Inflammatory macrophage treated with lipopolysaccharide for 4 hours (primary cell): ENCODE results near the gene SLC35E3.
"Not testable (repeated sequence)": the region's sequence is repeated elsewhere in the genome, so short reads cannot be mapped to it uniquely, and the experiment has no call there.

Source experiments
- DNase-seq: peaks from one replicate; pipeline ENCODE4 v3.0.0-alpha.2; 2020

The SLC35E3 gene

DNA sequence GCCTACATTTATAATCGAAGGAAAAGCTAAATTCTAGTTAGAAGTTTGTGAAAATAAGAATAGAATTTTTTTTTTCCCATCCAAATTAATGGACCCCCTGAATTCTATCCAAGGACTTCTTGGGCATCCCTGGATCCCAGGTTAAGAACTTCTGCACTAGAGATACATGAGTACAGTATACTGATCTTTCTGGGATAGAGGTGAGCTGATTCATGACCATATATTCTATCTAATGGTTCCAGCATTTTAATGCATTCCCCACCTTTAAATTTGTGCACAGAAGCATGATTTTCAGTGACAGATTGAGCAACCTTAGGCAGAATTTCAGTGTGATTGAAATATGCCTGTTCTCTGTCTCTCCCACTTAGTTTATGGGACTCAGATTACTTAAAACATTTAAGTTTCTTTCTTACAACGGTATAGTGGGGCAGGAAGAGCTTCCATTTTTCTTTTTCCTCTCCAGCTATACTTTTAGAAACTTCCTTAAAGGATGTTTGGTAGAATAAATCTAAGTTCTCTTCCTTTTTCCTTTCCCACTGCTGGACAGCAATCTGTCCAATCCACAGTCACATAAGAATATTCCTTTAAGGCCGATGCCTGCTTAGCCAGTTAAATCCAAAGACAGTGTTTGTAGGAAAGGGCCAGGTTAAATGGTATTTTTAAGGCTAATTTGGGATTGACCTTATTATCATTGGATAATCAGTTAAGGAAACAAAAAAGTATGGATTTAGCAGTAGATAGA is 68.7 kb downstream of the SLC35E3 start:
- no peak for DNase-seq

DNA sequence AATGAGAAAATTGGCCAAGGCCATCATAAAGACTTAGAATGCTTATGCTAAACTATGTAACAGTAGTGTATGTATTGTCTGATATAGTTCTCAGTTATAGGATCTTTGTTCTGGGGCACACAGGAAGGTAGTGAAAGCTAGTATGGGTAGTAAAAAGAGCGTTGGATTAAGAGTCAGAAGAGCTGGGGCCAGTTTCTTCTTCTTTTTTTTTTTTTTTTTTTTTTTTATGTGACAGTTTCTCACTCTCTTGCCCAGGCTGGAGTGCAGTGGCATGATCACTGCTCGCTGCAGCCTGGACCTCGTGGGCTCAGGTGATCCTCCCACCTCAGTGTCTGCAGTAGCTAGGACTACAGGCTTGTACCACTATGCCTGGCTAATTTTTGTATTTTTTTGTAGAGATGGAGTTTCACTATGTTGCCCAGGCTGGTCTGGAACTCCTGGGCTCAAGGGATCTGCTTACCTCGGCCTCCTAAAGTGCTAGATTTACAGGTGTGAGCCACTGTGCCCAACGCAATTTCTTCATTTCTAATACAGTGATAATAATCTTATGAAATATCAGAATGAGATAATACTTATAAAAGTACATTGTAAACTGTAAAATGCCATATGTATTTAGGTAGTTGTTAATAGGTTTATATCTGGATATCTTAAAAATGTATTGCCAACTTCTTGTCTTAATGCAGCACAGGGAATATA is 69.4 kb downstream of the SLC35E3 start:
- no peak for DNase-seq

DNA sequence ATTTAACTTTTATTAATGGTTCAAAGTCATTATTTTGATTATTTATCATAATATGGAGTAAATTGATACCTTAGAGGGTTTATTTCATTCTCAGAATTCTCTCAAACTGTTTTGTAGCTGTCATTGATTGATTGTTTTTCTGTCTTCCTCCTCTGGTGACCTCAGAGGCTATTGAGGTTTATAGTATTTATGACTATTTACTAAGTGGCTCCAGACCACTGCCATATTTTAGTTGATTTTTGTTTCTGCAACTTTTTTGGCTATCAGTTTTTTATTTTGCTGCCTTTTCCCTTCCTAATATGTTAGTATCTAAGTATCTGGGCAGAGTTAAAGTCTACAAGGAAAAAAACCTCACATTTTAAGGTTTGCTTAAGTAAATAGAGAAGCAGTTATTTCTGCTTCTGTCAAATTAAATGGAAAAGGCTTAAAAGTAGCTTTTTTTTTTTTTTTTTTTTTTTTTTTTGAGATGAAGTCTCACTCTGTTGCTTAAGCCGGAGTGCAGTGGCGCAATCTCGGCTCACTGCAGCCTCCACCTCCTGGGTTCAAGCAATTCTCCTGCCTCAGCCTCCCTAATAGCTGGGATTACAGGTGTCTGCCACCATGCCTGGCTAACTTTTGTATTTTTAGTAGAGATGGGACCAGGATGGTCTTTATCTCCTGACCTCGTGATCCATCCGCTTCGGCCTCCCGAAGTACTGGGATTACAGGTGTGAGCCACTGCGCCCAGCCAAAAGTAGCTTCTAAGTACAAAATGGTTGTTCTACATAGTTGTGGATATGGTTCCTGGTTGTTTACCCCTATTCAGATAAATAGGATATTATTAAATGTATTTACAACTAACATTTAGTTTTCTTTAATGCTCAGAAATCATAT is 70.2 kb downstream of the SLC35E3 start:
- DNase-seq = no peak

- DNase-seq = not testable (repeated sequence)
Observed at GRCh38 chr12:68819481-68819880, 73.5 kb downstream of the SLC35E3 start.

DNA sequence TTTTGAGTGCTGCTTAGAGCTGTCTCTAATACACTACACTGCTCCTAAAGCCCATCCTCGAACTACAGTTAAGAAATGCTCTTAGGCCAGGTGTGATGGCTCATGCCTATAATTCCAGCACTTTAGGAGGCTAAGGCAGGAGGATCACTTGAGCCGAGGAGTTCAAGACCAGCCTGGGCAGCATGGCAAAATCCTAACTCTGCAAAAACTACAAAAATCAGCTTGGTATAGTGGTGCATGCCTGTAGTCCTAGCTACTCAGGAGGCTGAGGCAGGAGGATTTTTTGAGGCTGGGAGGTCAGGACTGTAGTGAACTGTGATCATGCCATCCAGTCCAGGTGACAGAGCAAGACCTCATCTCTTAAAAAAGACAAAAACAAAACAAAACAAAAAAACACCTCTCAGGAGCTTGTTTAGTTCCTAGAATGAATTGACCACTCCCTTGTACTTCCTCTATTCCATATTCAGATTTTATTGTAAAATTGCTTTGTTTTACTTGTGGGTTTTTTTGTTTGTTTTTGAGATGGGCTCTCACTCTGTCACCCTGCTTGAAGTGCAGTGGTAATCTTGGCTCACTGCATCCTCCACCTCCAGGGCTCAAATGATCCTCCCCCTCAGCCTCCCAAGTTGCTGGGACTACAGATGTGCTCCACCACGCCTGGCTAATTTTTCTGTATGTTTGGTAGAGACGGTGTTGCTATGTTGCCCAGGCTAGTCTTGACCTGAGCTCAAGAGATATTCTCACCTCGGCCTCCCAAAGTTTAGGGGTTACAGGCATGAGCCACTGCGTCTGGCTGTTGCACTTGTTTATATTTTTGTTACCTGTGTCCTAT is 75.6 kb downstream of the SLC35E3 start:
- no peak for DNase-seq

GRCh38 chr12:68823696-68824095 is 77.7 kb downstream of the SLC35E3 start:
- no peak for DNase-seq

GRCh38 chr12:68824131-68824530 is 78.2 kb downstream of the SLC35E3 start:
- DNase-seq = no peak

DNA sequence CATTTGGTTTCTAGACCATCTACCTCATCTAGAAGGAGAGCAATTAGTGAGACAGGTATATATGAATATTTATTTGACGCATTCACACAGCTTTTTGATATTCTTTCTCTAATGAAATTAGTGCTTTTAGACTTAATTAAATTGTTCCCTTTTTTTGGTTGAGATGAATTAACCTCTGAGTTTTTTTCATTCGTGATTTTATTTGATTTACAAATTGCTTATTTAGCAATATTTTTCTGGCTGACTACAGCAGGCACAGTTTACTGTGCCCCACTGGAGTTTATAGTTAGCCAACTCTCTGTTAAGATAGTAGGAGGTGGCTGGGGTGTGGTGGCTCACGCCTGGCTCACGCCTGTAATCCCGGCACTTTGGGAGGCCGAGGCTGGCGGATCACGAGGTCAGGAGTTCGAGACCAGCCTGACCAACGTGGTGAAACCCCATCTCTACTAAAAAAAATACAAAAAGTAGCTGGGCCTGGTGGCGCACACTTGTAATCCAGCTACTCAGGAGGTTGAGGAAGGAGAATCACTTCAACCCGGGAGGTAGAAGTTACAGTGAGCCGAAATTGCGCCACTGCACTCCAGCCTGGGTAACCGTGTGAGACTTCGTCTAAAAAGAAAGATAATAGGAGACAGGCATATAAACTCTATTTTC is 78.7 kb downstream of the SLC35E3 start:
- no peak for DNase-seq

DNA sequence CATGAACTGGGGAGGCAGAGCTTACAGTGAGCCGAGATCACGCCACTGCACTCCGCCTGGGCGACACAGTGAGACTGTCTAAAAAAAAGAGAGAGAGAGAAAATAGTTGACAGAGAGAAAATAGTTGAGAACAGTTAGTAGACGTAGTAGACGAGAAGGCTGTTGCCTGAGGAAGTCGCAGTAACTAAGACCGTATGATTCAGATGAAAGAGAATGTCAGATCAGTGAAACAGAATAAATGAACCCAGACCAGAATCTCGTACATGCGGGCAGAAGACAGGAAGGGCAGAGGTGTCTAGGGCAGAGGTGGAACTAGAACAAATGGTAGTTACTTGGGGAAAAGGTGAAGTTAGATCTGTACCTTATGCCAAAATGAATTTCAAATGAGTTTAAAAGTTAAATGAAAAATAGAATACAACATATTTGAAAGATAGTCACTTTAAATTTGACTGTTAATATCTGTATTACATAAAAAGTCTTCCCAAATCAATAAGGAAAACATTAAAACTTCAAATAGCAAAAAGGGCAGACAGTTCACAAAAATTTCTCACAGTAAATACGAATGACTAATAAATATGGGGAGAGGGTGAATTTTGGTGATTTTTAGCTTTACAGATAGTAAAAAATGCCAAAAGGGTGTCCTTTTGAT is 79.7 kb downstream of the SLC35E3 start:
- no peak for DNase-seq

GRCh38 chr12:68827895-68828671 is 82.1 kb downstream of the SLC35E3 start:
- DNase-seq = no peak

DNA sequence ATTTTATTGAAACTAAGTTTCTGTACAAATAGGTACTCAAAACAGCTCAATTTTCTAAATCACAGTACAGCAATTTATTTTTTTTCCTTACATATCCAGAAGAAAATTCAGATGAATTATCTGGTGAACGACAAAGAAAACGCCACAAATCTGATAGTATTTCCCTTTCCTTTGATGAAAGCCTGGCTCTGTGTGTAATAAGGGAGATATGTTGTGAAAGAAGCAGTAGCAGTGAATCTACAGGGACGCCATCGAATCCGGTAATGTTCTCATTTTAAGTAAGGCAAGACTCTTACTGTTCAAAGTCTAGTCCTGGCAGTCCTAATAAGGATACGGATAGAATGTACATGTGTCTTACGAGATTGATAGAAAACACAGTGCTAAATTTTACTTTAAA is 82.7 kb downstream of the SLC35E3 start:
- no peak for DNase-seq
